GM11168 (cell line): ENCODE measurements around the gene FNDC3B.

Experiments
- in situ Hi-C: fragments of 300-500 bp; cut with MboI; formaldehyde crosslinking; loops from one replicate; pipeline ENCODE4 v1.12.0; 2022; ENCODE audit warnings: low sequenced_read_pairs; ENCODE audit not compliant: unreplicated experiment

The FNDC3B gene

GRCh38 chr3:172396400-172396799 lies 357.0 kb downstream of the FNDC3B start:
- in situ Hi-C loops = no loop called here

- in situ Hi-C loops = no loop called here
Measured at GRCh38 chr3:172397716-172398405, 358.5 kb downstream of the FNDC3B start.

- in situ Hi-C loops = no loop called here
Measured at GRCh38 chr3:172398484-172398883, 359.1 kb downstream of the FNDC3B start.

GRCh38 chr3:172402090-172402489 lies 362.7 kb downstream of the FNDC3B start:
- in situ Hi-C loops = no loop called here

GRCh38 chr3:172402892-172403643 lies 363.7 kb downstream of the FNDC3B start:
- in situ Hi-C loops = no loop called here

- in situ Hi-C loops = no loop called here
Measured at GRCh38 chr3:172404237-172404962, 365.0 kb downstream of the FNDC3B start.

- in situ Hi-C loops = no loop called here
Measured at GRCh38 chr3:172405914-172406313, 366.5 kb downstream of the FNDC3B start.

GRCh38 chr3:172407872-172408271 lies 368.5 kb downstream of the FNDC3B start:
- in situ Hi-C loops = no loop called here

GRCh38 chr3:172410702-172411477 lies 371.5 kb downstream of the FNDC3B start:
- in situ Hi-C loops = no loop called here

GRCh38 chr3:172411478-172411947 lies 372.1 kb downstream of the FNDC3B start:
- in situ Hi-C loops = no loop called here

GRCh38 chr3:172415323-172415722 lies 375.9 kb downstream of the FNDC3B start:
- in situ Hi-C loops = no loop called here

GRCh38 chr3:172437713-172438112 lies 398.3 kb downstream of the FNDC3B start:
- in situ Hi-C loops = no loop called here

GRCh38 chr3:172438186-172438585 lies 398.8 kb downstream of the FNDC3B start:
- in situ Hi-C loops = no loop called here

GRCh38 chr3:172441581-172441980 lies 402.2 kb downstream of the FNDC3B start:
- in situ Hi-C loops = no loop called here

- in situ Hi-C loops = no loop called here
Measured at GRCh38 chr3:172442606-172443005, 403.2 kb downstream of the FNDC3B start.

- in situ Hi-C loops = no loop called here
Measured at GRCh38 chr3:172444821-172445220, 405.4 kb downstream of the FNDC3B start.

- in situ Hi-C loops = no loop called here
Measured at GRCh38 chr3:172446198-172446597, 406.8 kb downstream of the FNDC3B start.

GRCh38 chr3:172447611-172448579 lies 408.5 kb downstream of the FNDC3B start, which contains the start of gene GHSR:
Gene GHSR, minus strand, starts transcription at chr3:172448456. Its CDS starts 43 bp downstream, at chr3:172448413.
- in situ Hi-C loops = no loop called here
